GM23338 (cell line): ENCODE data around the gene JAK2. TPM values are rescaled to one million over a fixed set of nuclear protein-coding genes. Genes with fewer than 3 reads are reported as not detected.

Experiments
- ATAC-seq: fragments of 200-7000 bp; cut with Tn5 transposase; 3 replicates; pipeline ENCODE4 v1.9.1; 2020
- DNase-seq: peaks from one replicate; pipeline ENCODE4 v3.0.0-alpha.2; 2015; ENCODE audit warnings: low spot score
- H2AFZ ChIP-seq: fragments of 200-600 bp; sonication (generic); 2 replicates; pipeline ENCODE4 v1.8.0; 2016; ENCODE audit warnings: antibody characterized with exemption, mild to moderate bottlenecking, moderate library complexity
- H3F3A ChIP-seq: fragments of 200-600 bp; sonication (generic); replicated peaks from 2 replicates; pipeline ENCODE4 v1.8.0; 2017; ENCODE audit warnings: antibody characterized with exemption, mixed run types, low read depth
- H3K27ac ChIP-seq: fragments of 200-600 bp; sonication (generic); 2 replicates; pipeline ENCODE4 v1.6.1; 2016; ENCODE audit warnings: low read depth
- H3K27me3 ChIP-seq: fragments of 200-600 bp; sonication (generic); 2 replicates; pipeline ENCODE4 v1.8.0; 2016; ENCODE audit warnings: mild to moderate bottlenecking, mixed run types, moderate library complexity; ENCODE audit not compliant: insufficient read depth
- H3K36me3 ChIP-seq: fragments of 200-600 bp; sonication (generic); 2 replicates; pipeline ENCODE4 v1.8.0; 2016; ENCODE audit warnings: mild to moderate bottlenecking; ENCODE audit not compliant: insufficient read depth
- H3K4me1 ChIP-seq: fragments of 200-600 bp; sonication (generic); 2 replicates; pipeline ENCODE4 v1.8.0; 2016; ENCODE audit warnings: mild to moderate bottlenecking, moderate library complexity; ENCODE audit not compliant: insufficient read depth
- H3K4me2 ChIP-seq: fragments of 200-600 bp; sonication (generic); 2 replicates; pipeline ENCODE4 v1.7.1; 2017; ENCODE audit warnings: mixed run types
- H3K4me3 ChIP-seq: fragments of 200-600 bp; sonication (generic); 2 replicates; pipeline ENCODE4 v1.6.1; 2016; ENCODE audit warnings: mixed run types
- H3K79me2 ChIP-seq: fragments of 200-600 bp; sonication (generic); replicated peaks from 2 replicates; pipeline ENCODE4 v1.8.0; 2017; ENCODE audit warnings: mild to moderate bottlenecking; ENCODE audit not compliant: insufficient read depth
- H3K9me2 ChIP-seq: fragments of 200-600 bp; sonication (generic); 2 replicates; pipeline ENCODE4 v1.8.0; 2017; ENCODE audit not compliant: insufficient read depth
- H4K20me1 ChIP-seq: fragments of 200-600 bp; sonication (generic); replicated peaks from 2 replicates; pipeline ENCODE4 v1.8.0; 2017; ENCODE audit warnings: mild to moderate bottlenecking; ENCODE audit not compliant: insufficient read depth
- H3K27ac Mint-ChIP-seq: 2 replicates; pipeline ENCODE4 v1.8.0; 2020; ENCODE audit warnings: inconsistent platforms, mild to moderate bottlenecking, moderate library complexity, mixed read lengths
- H3K27me3 Mint-ChIP-seq: 3 replicates; pipeline ENCODE4 v1.8.0; 2022; ENCODE audit warnings: low read depth, mild to moderate bottlenecking, moderate library complexity, mixed read lengths, inconsistent platforms; ENCODE audit not compliant: insufficient read depth, poor library complexity
- H3K36me3 Mint-ChIP-seq: 3 replicates; pipeline ENCODE4 v1.8.0; 2021; ENCODE audit warnings: low read depth, mild to moderate bottlenecking, inconsistent platforms, moderate library complexity, mixed read lengths
- H3K4me1 Mint-ChIP-seq: 3 replicates; pipeline ENCODE4 v1.8.0; 2020; ENCODE audit warnings: mild to moderate bottlenecking, inconsistent platforms, mixed read lengths
- H3K4me3 Mint-ChIP-seq: 3 replicates; pipeline ENCODE4 v1.8.0; 2021; ENCODE audit warnings: moderate library complexity, mild to moderate bottlenecking, inconsistent platforms, mixed read lengths
- H3K9me3 Mint-ChIP-seq: 3 replicates; pipeline ENCODE4 v1.8.0; 2020; ENCODE audit warnings: moderate library complexity, mild to moderate bottlenecking, inconsistent platforms, mixed read lengths
- CREB1 ChIP-seq: fragments of 250-450 bp; sonication (Bioruptor Pico); IDR thresholded peaks from 2 replicates; pipeline ENCODE4 v1.5.0; 2020; ENCODE audit warnings: low read depth, mild to moderate bottlenecking, moderate library complexity
- EZH2 ChIP-seq: fragments of 200-600 bp; sonication (generic); IDR thresholded peaks from one replicate; pipeline ENCODE4 v1.8.0; 2017; ENCODE audit warnings: antibody characterized with exemption, mild to moderate bottlenecking, low read depth; ENCODE audit not compliant: unreplicated experiment
- EZH2phosphoT487 ChIP-seq: fragments of 200-600 bp; sonication (generic); IDR thresholded peaks from one replicate; pipeline ENCODE4 v1.8.1; 2018; ENCODE audit warnings: antibody characterized with exemption; ENCODE audit not compliant: unreplicated experiment
- JUNB ChIP-seq: IDR thresholded peaks from one replicate; pipeline ENCODE4 v1.6.1; 2016; ENCODE audit warnings: antibody characterized with exemption; ENCODE audit not compliant: unreplicated experiment
- POLR2AphosphoS5 ChIP-seq: IDR thresholded peaks from 2 replicates; pipeline ENCODE4 v1.6.1; 2016; ENCODE audit warnings: antibody characterized with exemption, low read depth
- STAT1 ChIP-seq: IDR thresholded peaks from one replicate; pipeline ENCODE4 v1.6.1; 2016; ENCODE audit warnings: antibody characterized with exemption; ENCODE audit not compliant: unreplicated experiment
- ZNF331 ChIP-seq: fragments of 250-450 bp; sonication (Bioruptor Pico); IDR thresholded peaks from 2 replicates; pipeline ENCODE4 v1.5.0; 2020; ENCODE audit warnings: low read depth, mild to moderate bottlenecking, moderate library complexity
- polyA plus RNA-seq: library from polyadenylated mRNA; unstranded; fragments of >200 nt; fragmentation: Nextera tagmentation; extraction: Ambion mirVana; gene quantifications from 2 replicates; pipeline ENCODE4 v1.2.1, GENCODE V29; 2016
- total RNA-seq: library from RNA; depleted of rRNA; stranded (reverse); fragments of >200 nt; shearing (Covaris generic); gene quantifications from 2 replicates; pipeline ENCODE4 v1.2.3, GENCODE V29; 2014
- TF ChIP-seq, protein P1 (sequence below): fragments of 250-450 bp; sonication (Bioruptor Pico); IDR thresholded peaks from 2 replicates; pipeline ENCODE4 v1.5.0; 2020; ENCODE audit warnings: mild to moderate bottlenecking, moderate library complexity
- TF ChIP-seq, protein P2 (sequence below): IDR thresholded peaks from 2 replicates; pipeline ENCODE4 v1.6.1; 2016; ENCODE audit warnings: antibody characterized with exemption

The JAK2 gene
- total and polyA plus RNA-seq, 2 experiments from 2014 or later: 1.1 to 3.0 TPM

DNA sequence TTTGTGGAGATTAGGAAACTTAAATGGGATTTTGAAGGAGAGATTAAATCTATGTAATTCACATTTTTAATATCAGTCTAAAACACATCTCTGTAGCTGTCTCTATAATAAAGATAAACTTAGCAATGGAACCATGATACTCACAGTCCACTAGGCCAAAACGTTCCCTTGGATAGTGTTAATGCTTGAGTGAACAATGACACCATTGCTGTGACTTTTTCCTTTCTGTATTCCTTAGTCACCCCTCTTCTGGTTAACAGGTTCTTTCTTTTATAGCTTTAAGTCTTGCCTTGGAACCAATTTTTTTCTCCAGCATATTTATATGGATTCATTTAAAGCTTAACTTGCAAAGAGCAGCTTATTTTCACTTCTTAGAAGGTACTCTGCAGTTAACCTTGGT, 137.0 kb downstream of the JAK2 start (continued):
- TF ChIP-seq, protein P1, sequence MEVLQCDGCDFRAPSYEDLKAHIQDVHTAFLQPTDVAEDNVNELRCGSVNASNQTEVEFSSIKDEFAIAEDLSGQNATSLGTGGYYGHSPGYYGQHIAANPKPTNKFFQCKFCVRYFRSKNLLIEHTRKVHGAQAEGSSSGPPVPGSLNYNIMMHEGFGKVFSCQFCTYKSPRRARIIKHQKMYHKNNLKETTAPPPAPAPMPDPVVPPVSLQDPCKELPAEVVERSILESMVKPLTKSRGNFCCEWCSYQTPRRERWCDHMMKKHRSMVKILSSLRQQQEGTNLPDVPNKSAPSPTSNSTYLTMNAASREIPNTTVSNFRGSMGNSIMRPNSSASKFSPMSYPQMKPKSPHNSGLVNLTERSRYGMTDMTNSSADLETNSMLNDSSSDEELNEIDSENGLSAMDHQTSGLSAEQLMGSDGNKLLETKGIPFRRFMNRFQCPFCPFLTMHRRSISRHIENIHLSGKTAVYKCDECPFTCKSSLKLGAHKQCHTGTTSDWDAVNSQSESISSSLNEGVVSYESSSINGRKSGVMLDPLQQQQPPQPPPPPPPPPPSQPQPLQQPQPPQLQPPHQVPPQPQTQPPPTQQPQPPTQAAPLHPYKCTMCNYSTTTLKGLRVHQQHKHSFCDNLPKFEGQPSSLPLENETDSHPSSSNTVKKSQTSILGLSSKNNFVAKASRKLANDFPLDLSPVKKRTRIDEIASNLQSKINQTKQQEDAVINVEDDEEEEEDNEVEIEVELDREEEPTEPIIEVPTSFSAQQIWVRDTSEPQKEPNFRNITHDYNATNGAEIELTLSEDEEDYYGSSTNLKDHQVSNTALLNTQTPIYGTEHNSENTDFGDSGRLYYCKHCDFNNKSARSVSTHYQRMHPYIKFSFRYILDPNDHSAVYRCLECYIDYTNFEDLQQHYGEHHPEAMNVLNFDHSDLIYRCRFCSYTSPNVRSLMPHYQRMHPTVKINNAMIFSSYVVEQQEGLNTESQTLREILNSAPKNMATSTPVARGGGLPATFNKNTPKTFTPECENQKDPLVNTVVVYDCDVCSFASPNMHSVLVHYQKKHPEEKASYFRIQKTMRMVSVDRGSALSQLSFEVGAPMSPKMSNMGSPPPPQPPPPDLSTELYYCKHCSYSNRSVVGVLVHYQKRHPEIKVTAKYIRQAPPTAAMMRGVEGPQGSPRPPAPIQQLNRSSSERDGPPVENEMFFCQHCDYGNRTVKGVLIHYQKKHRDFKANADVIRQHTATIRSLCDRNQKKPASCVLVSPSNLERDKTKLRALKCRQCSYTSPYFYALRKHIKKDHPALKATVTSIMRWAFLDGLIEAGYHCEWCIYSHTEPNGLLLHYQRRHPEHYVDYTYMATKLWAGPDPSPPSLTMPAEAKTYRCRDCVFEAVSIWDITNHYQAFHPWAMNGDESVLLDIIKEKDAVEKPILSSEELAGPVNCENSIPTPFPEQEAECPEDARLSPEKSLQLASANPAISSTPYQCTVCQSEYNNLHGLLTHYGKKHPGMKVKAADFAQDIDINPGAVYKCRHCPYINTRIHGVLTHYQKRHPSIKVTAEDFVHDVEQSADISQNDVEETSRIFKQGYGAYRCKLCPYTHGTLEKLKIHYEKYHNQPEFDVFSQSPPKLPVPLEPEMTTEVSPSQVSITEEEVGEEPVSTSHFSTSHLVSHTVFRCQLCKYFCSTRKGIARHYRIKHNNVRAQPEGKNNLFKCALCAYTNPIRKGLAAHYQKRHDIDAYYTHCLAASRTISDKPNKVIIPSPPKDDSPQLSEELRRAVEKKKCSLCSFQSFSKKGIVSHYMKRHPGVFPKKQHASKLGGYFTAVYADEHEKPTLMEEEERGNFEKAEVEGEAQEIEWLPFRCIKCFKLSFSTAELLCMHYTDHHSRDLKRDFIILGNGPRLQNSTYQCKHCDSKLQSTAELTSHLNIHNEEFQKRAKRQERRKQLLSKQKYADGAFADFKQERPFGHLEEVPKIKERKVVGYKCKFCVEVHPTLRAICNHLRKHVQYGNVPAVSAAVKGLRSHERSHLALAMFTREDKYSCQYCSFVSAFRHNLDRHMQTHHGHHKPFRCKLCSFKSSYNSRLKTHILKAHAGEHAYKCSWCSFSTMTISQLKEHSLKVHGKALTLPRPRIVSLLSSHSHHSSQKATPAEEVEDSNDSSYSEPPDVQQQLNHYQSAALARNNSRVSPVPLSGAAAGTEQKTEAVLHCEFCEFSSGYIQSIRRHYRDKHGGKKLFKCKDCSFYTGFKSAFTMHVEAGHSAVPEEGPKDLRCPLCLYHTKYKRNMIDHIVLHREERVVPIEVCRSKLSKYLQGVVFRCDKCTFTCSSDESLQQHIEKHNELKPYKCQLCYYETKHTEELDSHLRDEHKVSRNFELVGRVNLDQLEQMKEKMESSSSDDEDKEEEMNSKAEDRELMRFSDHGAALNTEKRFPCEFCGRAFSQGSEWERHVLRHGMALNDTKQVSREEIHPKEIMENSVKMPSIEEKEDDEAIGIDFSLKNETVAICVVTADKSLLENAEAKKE (CRISPR knock-in tag): no peak
- TF ChIP-seq ZNF331 (CRISPR knock-in tag) (no peak), CREB1 (no peak), EZH2phosphoT487 (no peak), POLR2AphosphoS5 (no peak), JUNB (no peak)
- TF ChIP-seq, protein P2, sequence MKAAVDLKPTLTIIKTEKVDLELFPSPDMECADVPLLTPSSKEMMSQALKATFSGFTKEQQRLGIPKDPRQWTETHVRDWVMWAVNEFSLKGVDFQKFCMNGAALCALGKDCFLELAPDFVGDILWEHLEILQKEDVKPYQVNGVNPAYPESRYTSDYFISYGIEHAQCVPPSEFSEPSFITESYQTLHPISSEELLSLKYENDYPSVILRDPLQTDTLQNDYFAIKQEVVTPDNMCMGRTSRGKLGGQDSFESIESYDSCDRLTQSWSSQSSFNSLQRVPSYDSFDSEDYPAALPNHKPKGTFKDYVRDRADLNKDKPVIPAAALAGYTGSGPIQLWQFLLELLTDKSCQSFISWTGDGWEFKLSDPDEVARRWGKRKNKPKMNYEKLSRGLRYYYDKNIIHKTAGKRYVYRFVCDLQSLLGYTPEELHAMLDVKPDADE: no peak

DNA sequence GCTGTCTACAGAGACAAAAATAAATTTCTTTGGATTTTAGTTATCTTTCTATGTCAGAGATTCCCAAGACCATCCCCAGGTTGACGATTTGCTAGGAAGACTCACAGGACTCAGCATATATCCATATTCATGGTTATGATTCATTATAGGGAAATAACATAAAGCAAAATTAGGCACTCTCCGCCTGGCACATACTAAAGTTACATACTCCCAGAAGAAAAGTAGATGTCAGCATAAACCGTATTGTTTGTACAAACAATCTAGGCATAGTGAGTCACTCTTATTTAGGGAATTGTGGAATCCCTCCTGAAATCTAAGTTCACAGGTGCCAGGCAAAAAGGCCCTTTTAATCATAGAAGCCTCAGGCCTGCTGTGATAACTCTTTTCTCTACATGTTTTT, 137.4 kb downstream of the JAK2 start:
- H3K4me2 ChIP-seq: no peak overlapping the region
- no peaks in the 10 kb centered on the region for H3K4me1 Mint-ChIP-seq
- no peak overlapping the region for H2AFZ ChIP-seq
- H3K27ac Mint-ChIP-seq: no peak overlapping the region
- no peaks in the 10 kb centered on the region for H3K9me3 Mint-ChIP-seq
- DNase-seq: no peak
- H4K20me1 ChIP-seq: no peaks in the 10 kb centered on the region
- H3K36me3 ChIP-seq: no peaks in the 10 kb centered on the region
- no peak overlapping the region for H3K27ac ChIP-seq
- no peaks in the 10 kb centered on the region for H3K27me3 ChIP-seq
- H3K79me2 ChIP-seq: no peaks in the 10 kb centered on the region
- H3F3A ChIP-seq: no peaks in the 10 kb centered on the region
- no peaks in the 10 kb centered on the region; the same call in 1 of the 2 replicates for H3K4me1 ChIP-seq
- TF ChIP-seq POLR2AphosphoS5: no peak
- no peak for TF ChIP-seq STAT1
- no peak for TF ChIP-seq EZH2
- TF ChIP-seq, protein P1 (CRISPR knock-in tag): no peak
- H3K4me3 ChIP-seq: no peak overlapping the region
- H3K9me2 ChIP-seq: no peaks in the 10 kb centered on the region
- no peaks in the 10 kb centered on the region for H3K36me3 Mint-ChIP-seq
- H3K27me3 Mint-ChIP-seq: no peaks in the 10 kb centered on the region
- H3K4me3 Mint-ChIP-seq: no peak overlapping the region
- no peak for ATAC-seq
